C1 segment of cervical spinal cord (tissue), 14 donors: ENCODE measurements around the gene OR2T1.
"Not testable (repeated sequence)": the region's sequence is repeated elsewhere in the genome, so short reads cannot be mapped to it uniquely, and the experiment has no call there.

Source experiments
- DNase-seq, 14 donors: peaks; one replicate each; lab custom pipeline; 2025; lab: John Stamatoyannopoulos, UW

Gene OR2T1

GRCh38 chr1:248434913-248435312 is 32.1 kb downstream of the OR2T1 start:
- not testable (repeated sequence) for DNase-seq

- DNase-seq, result not testable (repeated sequence)
Observed at GRCh38 chr1:248436303-248436702, 33.5 kb downstream of the OR2T1 start.

- DNase-seq, result not testable (repeated sequence)
Observed at GRCh38 chr1:248438668-248439067, 35.8 kb downstream of the OR2T1 start.

GRCh38 chr1:248439283-248439682 is 36.4 kb downstream of the OR2T1 start:
- DNase-seq, result not testable (repeated sequence)

GRCh38 chr1:248442500-248443277 is 39.8 kb downstream of the OR2T1 start:
- not testable (repeated sequence) for DNase-seq

- not testable (repeated sequence) for DNase-seq
Observed at GRCh38 chr1:248444603-248445002, 41.8 kb downstream of the OR2T1 start.

- DNase-seq, result not testable (repeated sequence)
Observed at GRCh38 chr1:248445399-248445798, 42.6 kb downstream of the OR2T1 start, which contains the start of gene OR2T2. OR2T2 (plus strand) TSS chr1:248445637; CDS start chr1:248452798, 7,161 bp downstream.

GRCh38 chr1:248448409-248449074 is 45.7 kb downstream of the OR2T1 start:
- DNase-seq, result not testable (repeated sequence)

GRCh38 chr1:248449821-248450465 is 47.1 kb downstream of the OR2T1 start:
- not testable (repeated sequence) for DNase-seq

- not testable (repeated sequence) for DNase-seq
Observed at GRCh38 chr1:248450466-248451145, 47.8 kb downstream of the OR2T1 start.

- not testable (repeated sequence) for DNase-seq
Observed at GRCh38 chr1:248453619-248454018, 50.8 kb downstream of the OR2T1 start.

- DNase-seq, result not testable (repeated sequence)
Observed at GRCh38 chr1:248455045-248455444, 52.2 kb downstream of the OR2T1 start.

- not testable (repeated sequence) for DNase-seq
Observed at GRCh38 chr1:248456635-248457034, 53.8 kb downstream of the OR2T1 start.
